Measurements from ENCODE around the gene EIF3L.

Gene EIF3L

DNA sequence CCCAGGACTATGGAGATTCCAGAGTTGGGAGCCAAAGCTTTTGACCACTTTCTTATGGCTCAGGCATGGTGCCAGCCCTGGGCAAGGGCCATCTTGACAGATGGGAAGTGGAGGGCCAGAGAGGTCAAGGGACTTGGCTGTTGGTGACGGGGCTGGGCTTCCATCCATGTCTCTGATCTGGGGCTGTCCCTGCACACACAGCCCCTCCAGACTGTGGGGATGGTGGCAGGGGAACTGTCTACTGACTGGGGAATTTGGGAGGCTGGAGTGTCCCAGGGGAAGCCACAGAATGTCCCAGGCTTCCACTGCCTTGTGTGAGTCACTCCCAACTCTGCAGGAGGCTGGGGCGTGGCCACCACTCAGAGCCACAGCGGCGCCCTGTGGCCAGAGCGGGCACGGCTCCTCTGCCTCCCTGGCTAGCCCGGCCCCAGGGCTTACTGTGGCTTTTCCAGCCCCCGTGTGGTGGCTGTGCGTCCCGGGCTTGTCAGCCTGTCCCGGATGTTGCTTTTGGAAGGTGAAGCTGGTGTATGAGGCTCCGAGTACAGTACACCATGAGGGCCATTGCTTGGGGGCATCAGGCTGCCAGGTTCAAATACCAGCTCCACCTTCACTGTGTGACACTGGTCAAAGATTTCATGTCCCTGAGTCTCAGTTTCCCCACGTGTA is 84.6 kb downstream of the EIF3L start:
- Histone ChIP-seq H3K4me1 (ENCODE audit: control insufficient read depth in 1 of 2, insufficient read depth in 2 of 2, low read length in 2 of 2) (peaks cover 23 to 28% of the 10 kb centered on the region in 2 donors), H3K4me3 (ENCODE audit: low read depth in 1 of 2, low read length in 2 of 2) (peak overlapping the region in 1 of 2 donors; percentile 13), H3K27me3 (ENCODE audit: control insufficient read depth in 1 of 2, insufficient read depth in 2 of 2, low read length in 2 of 2) (no peaks in the 10 kb centered on the region), H3K36me3 (ENCODE audit: control insufficient read depth in 1 of 2, insufficient read depth in 2 of 2, low read length in 2 of 2) (peaks cover 5 to 41% of the 10 kb centered on the region in 2 donors), H3K9ac (ENCODE audit: low read depth in 1 of 2, low read length in 2 of 2) (no peak overlapping the region), H3K9me3 (ENCODE audit: control insufficient read depth in 1 of 2, low read length in 2 of 2) (no peaks in the 10 kb centered on the region), H3K27ac (ENCODE audit: low read depth, low read length) (no peak overlapping the region)
